GM21381 (cell line): ENCODE data around the gene SERINC5.
"Not testable (repeated sequence)": the region's sequence is repeated elsewhere in the genome, so short reads cannot be mapped to it uniquely, and the experiment has no call there.

Experiments
- ATAC-seq: cut with Tn5 transposase; IDR thresholded peaks from one replicate; pipeline ENCODE4 v1.9.1; 2021; ENCODE audit warnings: mild to moderate bottlenecking, moderate library complexity; ENCODE audit not compliant: unreplicated experiment

The SERINC5 gene

GRCh38 chr5:80181618-80182211 lies 74.1 kb downstream of the SERINC5 start:
- ATAC-seq = no peak

GRCh38 chr5:80177236-80177635 lies 78.6 kb downstream of the SERINC5 start:
- ATAC-seq = no peak

DNA sequence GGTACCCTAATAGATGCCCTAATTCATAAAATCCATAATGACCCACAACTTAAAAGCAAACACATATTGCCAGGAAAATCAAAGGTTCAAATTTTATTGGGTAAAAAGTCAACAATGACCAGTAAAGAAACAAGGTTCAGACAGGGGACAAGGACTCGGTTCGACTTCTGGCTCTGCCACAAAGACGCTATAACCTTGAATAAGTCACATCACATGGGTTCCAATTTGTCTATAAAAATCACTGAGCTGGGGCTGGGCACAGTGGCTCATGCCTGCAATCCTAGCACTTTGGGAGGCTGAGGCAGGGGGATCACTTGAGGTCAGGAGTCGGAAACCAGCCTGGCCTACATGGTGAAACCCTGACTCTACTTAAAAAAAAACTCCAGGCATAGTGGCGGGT lies 80.5 kb downstream of the SERINC5 start:
- ATAC-seq = no peak

DNA sequence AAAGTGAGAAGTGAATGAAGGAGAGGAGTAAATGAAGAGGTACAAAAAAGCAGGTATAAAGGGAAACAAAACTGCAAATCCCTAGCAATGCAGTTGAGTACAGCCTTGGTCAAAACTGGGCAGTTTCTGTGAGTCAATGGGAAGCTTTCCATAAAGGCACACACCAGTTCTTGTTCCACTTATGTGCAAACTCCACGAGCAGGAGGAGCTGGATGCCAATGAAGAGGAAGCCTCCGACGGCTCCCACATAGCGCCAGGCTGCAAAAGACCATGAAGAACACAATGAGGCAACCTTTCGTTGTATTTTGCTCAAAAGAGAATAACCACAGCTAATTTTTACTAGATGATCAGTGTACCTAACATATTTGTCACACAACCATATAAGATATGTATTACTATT lies 81.1 kb downstream of the SERINC5 start:
- no peak for ATAC-seq

DNA sequence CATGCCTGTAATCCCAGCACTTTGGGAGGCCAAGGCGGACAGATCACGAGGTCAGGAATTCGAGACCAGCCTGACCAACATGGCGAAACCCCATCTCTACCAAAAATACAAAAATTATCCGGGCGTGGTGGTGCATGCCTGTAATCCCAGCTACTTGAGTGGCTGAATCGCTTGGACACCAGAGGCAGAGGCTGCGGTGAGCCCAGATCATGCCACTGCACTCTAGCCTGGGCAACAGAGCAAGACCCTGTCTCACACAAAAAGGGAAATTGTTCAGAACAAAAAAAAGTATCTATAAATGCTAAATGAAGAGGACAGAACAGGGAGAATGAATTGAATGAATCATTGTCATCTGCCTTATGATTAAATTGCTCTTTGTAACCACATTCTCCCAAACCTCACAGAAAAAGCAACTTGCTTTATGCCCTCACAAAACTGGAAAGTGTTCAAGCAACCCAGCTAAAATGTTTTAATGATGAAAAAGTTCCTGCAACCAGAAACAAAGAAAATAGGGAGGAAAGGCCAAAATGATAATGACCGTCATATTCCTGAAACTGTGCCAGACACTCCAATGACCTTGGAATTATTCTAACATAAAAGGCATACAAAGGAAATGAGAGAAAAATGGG lies 83.7 kb downstream of the SERINC5 start:
- no peak for ATAC-seq

DNA sequence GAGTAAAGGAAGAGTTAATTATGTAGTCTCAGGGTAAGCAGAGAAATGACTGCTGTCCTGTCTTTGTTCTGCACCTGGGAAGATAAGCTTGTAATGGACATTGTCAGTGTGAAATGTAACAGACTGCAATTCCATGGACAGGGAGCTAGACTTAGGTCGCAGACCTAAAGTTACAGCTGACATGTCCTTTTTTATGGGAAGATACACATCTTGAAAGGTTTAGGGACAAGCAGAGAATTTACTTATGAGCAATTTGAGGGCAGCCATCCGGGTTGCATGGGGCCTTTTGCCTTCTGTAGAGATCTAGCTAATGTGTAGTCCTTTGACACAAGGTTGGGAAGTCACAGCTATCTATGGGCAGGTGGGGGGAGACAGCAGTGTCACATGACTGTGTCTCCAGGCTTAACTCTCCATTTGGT lies 85.7 kb downstream of the SERINC5 start:
- ATAC-seq = no peak

- ATAC-seq = no peak
Measured at GRCh38 chr5:80168388-80169028, 87.3 kb downstream of the SERINC5 start.

DNA sequence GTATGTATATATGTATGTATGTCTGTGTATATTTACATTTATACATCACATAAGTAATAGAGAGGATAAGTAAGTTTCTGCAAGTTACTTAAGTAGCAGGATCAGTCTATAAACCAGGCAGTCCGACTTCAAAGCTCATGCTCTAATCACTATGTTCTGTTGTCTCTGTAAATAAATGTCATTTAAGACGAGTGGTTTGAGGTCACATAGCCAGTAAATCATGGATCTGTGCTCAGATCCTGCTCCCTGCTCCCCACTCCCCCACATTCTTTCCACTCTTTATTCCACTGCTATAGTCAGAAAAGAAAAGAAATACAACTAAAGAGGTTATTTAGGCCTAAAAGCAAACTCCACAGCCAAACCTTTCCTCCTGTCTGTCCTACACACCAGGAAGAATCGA lies 90.4 kb downstream of the SERINC5 start:
- no peak for ATAC-seq

DNA sequence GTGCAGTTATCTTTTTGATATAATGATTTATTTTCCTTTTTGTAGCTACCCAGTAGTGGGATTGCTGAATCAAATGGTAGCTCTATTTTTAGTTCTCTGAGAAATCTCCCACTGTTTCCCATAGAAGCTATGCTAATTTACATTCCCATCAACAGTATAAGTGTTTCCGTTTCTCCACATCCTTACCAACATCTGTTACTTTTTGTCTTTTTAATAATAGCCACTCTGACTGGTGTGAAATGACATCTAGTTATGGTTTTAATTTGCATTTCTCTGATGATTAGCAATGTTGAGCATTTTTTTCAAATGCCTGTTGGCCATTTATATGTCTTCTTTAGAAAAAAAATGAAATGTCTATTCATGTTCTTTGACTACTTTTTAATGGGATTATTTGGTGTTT lies 94.7 kb downstream of the SERINC5 start:
- no peak for ATAC-seq

- no peak for ATAC-seq
Measured at GRCh38 chr5:80160242-80160641, 95.6 kb downstream of the SERINC5 start.

DNA sequence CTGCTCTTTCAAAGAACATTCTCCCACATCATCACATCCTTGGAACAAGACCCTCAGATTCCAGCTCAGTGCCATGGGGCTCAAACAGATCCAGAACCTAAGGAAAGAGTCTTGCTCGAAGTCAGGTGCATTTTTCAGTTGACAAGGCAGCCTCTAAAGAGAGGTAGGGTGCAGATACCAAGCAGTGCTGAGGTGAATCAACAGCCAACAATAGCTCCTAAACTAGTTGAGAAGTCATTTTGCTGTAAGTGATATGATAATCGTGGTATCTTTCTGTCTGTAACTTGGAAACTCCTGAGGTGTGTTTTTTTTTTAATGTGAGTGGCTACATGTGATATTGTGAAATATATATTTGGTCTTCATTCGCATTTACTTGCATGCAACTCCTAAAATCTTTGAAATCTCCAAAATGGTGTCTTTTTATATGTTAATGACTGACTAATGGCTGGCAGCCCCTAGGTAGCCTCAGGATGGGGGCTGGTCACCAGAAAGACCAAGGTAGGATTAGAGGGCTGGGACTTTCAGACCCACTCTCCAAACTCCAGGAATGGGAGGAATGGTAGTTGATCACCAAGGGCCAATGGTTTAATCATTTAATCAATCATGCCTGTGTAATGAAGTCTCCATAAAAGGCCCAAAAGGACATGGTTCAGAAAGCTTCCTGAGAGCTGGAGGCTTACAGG lies 96.6 kb downstream of the SERINC5 start:
- ATAC-seq = no peak

GRCh38 chr5:80156156-80156555 lies 99.7 kb downstream of the SERINC5 start:
- ATAC-seq = no peak

GRCh38 chr5:80154749-80155148 lies 101.1 kb downstream of the SERINC5 start:
- ATAC-seq = no peak

DNA sequence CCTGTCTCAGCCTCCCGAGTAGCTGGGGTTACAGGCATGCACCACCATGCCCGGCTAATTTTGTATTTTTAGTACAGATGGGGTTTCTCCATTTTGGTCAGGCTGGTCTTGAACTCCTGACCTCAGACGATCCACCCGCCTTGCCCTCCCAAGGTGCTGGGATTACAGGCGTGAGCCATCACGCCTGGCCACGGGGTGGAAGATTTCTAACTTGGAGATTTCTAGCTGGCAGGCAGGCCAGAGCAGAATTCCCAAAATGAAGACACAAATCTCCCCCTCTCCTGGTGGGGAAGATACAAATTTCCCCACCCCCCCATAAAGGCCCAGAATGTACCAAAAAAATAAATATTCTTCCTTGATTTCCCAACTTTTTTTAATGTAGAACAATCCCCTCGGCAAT lies 101.6 kb downstream of the SERINC5 start:
- ATAC-seq = not testable (repeated sequence)

DNA sequence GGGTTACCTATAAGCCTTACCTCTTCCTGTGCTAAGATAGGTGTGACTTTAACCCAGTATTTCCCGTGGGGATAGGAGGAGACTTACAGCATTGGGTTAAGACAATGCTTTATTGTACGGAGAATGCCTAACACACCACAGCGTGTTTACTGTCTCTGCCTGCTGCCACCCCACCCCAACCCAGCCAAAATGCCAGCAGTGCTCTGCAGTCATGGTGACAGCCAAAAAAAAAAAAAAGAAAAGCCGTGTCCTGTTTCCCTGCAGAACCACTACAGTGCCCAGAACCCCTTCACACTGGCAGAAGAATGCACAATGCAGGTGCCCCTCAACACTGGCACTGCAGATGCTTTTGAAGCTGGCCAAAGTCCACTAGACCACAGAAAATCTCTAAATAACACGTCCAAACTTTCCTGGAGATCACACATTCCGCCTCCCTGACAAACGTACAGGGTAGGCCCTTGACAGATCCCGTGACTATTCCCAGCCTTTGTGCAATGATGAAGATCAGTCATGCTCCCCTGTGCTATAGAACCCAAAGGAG lies 102.2 kb downstream of the SERINC5 start:
- ATAC-seq = no peak

DNA sequence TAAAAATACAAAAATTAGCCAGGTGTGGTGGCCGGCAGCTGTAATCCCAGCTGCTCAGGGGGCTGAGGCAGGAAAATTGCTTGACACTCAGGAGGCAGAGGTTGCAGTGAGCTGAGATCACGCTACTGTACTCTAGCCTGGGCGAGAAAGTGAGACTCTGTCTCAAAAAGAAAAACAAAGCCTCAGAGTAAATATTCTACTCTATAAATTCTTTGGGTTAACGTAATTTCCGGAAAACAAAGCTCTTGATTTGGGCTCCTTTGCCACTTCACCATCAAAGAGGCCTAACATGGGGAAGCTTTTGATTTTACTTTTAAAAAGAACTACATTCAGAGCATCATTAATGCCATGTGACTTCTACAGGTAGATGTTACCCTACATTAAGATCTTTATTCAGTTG lies 103.1 kb downstream of the SERINC5 start:
- ATAC-seq = no peak

- ATAC-seq = no peak
Measured at GRCh38 chr5:80151890-80152289, 104.0 kb downstream of the SERINC5 start.

- no peak for ATAC-seq
Measured at GRCh38 chr5:80150731-80151130, 105.1 kb downstream of the SERINC5 start.

- ATAC-seq = no peak
Measured at GRCh38 chr5:80149161-80149609, 106.7 kb downstream of the SERINC5 start.

GRCh38 chr5:80147119-80147815 lies 108.6 kb downstream of the SERINC5 start:
- no peak for ATAC-seq

DNA sequence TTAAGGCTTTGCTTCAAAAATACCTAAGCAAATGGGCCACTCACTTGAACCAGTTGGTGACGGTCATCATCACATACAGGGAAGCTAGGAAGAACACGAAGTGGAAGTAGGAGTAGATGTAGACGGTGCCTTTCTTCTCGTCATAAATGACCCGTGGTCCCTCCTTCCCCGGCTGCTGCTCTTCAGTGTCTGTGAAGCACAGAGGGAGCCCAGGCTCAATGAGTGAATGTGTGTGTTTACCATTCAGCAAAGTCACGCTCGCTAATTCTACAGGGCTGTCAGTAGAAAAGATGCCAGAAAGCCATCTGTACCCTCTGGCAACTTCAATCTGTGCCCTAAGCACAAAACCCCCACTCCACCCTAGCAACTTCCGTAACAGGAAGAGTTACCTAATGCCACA lies 109.8 kb downstream of the SERINC5 start:
- no peak for ATAC-seq
